ENCODE results near the gene KIF26B.

- TF ChIP-seq, protein P1, sequence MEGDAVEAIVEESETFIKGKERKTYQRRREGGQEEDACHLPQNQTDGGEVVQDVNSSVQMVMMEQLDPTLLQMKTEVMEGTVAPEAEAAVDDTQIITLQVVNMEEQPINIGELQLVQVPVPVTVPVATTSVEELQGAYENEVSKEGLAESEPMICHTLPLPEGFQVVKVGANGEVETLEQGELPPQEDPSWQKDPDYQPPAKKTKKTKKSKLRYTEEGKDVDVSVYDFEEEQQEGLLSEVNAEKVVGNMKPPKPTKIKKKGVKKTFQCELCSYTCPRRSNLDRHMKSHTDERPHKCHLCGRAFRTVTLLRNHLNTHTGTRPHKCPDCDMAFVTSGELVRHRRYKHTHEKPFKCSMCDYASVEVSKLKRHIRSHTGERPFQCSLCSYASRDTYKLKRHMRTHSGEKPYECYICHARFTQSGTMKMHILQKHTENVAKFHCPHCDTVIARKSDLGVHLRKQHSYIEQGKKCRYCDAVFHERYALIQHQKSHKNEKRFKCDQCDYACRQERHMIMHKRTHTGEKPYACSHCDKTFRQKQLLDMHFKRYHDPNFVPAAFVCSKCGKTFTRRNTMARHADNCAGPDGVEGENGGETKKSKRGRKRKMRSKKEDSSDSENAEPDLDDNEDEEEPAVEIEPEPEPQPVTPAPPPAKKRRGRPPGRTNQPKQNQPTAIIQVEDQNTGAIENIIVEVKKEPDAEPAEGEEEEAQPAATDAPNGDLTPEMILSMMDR (IDR thresholded peaks at IDR 0.05; ENCODE audit: low read depth, low read length), result no peak
- TF ChIP-seq EZH2phosphoT487 (IDR thresholded peaks at IDR 0.05; ENCODE audit: low read depth), result no peak
Measured at GRCh38 chr1:245433561-245433960, 278.8 kb downstream of the KIF26B start.

Measured in OCI-LY3 (cell line).